ENCODE results near the gene SGPP2.

- TF ChIP-seq CTCF (IDR thresholded peaks at IDR 0.05) (no peak), EZH2 (IDR thresholded peaks at IDR 0.05) (no peak)
Observed at GRCh38 chr2:222448748-222449181, 24.4 kb downstream of the SGPP2 start.
